NCI-H2227 treated with DMSO at 0.1 percent for 48 hours (cell line): Measurements from ENCODE around the gene KRT73.
"Not testable (repeated sequence)": the region's sequence is repeated elsewhere in the genome, so short reads cannot be mapped to it uniquely, and the experiment has no call there.

ENCODE experiments used
- DNase-seq: peaks from one replicate; lab custom pipeline; 2025; lab: John Stamatoyannopoulos, UW

KRT73 gene

DNA sequence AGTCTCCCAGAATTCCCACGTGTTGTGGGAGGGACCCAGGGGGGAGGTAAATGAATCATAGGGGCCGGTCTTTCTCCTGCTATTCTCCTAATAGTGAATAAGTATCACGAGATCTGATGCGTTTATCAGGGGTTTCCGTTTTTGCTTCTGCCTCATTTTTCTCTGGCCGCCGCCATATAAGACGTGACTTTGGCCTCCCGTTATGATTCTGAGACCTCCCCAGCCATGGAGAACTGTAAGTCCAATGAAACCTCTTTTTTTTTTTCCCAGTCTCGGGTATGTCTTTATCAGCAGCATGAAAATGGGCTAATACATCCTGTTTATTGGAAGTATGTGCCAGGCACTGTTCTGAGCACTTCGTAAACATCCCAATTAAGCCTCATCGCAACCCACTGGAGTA, 17.9 kb downstream of the KRT73 start:
- DNase-seq: no peak

GRCh38 chr12:52600071-52600470, 18.3 kb downstream of the KRT73 start:
- DNase-seq: no peak

DNA sequence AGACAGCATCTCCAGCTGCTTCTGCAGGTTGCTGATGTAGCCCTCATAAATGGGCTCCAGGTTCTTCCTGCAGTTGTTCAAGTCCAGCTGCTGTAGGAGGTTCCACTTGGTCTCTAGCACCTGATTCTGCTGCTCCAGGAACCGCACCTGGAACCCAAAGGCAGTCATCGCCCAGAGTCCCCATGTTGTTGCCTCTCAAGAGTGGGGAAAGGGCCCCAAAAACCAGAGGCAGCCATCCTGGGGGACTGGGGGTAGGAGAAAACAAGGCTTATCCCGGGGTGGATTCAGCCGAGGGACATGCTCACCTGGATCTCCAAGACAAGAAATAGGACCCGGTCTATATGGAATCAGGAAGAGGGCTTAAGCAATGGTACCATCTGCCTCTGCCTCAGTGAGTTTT, 19.4 kb downstream of the KRT73 start:
- no peak for DNase-seq

GRCh38 chr12:52594237-52594636, 24.1 kb downstream of the KRT73 start:
- DNase-seq: not testable (repeated sequence)

DNA sequence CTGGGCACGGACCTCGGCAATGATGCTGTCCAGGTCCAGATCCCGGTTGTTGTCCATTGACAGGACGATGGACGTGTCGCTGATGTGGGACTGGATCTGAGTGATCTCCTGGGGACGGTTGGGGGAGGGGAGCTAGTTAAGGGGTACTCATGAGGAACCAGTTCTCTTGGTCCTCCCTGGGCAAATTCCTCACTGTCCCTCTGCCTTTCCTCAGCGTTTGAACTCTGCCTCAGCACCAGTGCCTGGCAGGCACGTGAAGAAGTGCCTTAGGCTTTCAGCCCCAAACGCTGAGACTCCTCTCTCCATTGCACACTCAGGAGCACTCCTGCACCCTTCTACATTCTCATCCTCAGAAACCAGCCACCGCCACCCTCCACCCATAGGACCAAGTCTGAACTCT, 26.8 kb downstream of the KRT73 start:
- no peak for DNase-seq

DNA sequence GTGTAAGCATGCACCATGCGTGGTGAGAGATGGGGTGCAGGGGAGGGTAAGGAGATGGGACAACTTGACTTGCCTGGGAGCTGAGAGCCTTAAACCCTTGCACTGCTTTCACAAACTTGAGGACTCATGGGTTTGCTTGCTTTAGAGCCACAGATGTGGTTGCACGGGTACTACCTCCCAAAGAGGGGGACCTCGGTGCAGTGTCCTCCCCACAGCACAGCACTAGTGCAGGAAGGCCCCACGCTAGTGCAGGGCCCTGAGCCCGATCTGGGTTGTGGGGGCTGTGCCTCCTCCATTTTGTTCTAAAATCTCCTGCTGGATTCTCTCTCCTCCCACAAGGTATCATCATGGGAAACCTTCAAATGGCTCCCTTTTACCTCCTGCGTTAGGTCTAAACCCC, 28.3 kb downstream of the KRT73 start:
- DNase-seq: no peak

DNA sequence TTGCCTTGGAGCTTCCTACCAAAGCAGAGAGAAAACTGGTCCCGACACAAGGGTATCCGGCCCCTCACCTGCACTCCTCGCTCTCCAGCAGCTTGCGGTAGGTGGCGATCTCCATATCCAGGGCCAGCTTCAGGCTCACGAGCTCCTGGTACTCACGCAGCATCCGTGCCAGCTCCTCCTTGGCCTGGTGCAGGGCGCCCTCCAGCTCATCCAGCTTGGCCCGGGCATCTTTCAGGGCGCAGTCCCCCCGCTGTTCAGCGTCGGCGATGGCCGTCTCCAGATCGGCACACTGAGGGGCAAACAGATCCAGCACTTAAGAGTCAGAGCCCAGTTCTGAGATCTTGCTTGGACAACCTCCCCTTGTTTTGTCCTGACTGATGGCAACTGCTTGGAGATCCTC, 30.8 kb downstream of the KRT73 start:
- no peak for DNase-seq

GRCh38 chr12:52585946-52586345, 32.4 kb downstream of the KRT73 start:
- DNase-seq: no peak

DNA sequence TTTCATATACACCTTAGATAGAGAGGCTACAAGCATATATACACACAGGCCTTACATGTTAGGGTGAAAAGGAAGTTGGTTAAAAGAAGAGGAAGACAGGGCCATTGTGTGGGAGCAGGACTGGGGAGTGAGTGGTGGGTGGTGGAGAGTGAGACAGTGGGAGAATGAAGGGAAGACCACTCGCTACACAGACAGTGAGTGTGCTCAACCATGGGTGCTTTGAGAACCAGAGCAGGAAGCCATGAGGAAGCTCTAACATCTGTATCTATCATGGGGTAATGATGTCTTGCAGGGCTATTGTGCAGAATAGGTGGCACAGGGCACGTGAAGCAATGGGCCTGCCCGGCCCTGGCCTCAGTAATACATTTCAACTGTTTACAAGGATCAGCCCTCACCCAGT, 33.3 kb downstream of the KRT73 start:
- DNase-seq: no peak

DNA sequence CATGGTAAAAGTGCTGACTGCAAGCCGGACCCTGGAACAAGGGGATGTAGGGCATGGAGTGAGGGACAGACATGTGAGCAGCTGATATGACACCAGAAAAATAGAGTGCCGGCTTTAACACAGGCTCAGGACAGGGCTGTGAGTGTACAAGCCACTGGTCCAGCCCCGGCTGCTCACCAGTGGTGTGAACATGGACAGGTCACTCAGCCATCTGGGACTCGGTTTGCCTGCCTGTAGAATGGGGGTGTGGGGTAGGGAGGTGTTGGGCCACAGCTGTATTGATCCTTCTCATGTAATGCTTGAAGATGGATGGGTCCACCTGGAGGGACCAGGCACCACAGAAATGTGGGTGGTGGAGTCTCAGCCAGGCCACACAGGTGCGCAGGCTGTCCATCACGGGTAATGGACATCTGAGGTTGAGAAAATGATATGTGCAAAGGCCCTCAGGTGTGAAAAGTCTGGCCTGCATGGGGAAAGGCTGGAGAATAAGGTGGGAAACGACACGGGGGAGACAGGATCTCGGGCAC, 34.1 kb downstream of the KRT73 start:
- no peak for DNase-seq

- DNase-seq: peak; percentile 16
Measured at GRCh38 chr12:52582971-52583456, 35.3 kb downstream of the KRT73 start.

DNA sequence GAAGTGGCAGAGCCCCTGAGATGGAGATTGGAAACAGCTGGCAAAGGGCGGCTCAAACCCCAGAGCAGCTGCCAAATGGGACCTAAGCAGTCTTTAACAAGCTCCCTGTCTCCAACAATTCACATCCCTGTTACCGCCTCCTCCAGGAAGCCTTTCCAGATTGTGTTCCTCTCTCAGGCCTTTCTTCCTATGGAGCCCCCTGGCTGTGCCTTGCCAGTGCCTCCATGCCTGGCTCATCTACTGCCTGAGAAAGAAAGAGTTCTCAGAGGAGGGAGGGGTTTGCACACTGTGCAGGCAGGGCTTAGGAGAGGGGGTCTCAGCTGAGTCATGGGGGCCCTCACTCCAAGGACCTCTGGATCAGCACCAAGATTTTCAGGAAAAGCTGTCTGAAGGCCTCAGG, 35.9 kb downstream of the KRT73 start:
- no peak for DNase-seq

DNA sequence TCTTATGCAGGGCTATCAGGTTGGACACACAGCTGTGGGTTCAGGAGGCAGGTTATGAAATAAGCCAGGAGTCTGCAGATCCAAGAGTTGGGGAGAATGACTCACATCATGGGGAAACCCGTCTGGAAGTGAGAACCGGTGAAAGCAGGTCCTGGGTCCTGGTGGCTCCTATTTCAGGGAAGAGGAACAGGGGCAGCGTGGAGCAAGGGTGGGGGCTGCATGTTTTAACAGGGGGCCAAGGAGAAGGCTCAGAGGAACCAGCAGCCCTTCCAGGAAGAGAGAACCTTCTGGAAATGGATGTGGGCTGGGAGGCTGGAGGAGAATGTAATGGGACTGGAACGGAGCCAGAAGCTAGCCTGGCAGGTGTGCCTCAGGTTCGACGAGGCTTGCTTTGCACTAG, 36.9 kb downstream of the KRT73 start:
- no peak for DNase-seq

DNA sequence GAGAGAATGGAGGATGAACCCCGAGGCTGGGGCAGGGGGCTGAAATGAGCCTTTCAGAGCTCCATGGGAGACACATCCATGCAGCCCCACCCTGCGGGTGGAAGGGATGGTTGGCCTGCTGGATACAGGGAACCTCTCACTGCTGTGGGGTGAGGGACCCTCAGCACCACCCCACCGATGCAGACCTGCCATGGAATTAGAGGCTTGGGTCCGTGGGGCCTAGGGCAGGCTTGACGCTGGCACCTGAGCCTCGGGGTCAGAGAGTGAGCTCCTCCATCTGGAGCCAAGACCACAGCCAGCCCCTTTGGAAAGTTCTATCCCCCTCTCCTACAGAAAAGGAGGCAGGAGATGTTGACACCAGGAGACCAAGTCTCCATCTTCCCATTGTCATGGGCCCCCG, 37.3 kb downstream of the KRT73 start:
- no peak for DNase-seq

GRCh38 chr12:52580496-52580895, 37.9 kb downstream of the KRT73 start:
- no peak for DNase-seq

DNA sequence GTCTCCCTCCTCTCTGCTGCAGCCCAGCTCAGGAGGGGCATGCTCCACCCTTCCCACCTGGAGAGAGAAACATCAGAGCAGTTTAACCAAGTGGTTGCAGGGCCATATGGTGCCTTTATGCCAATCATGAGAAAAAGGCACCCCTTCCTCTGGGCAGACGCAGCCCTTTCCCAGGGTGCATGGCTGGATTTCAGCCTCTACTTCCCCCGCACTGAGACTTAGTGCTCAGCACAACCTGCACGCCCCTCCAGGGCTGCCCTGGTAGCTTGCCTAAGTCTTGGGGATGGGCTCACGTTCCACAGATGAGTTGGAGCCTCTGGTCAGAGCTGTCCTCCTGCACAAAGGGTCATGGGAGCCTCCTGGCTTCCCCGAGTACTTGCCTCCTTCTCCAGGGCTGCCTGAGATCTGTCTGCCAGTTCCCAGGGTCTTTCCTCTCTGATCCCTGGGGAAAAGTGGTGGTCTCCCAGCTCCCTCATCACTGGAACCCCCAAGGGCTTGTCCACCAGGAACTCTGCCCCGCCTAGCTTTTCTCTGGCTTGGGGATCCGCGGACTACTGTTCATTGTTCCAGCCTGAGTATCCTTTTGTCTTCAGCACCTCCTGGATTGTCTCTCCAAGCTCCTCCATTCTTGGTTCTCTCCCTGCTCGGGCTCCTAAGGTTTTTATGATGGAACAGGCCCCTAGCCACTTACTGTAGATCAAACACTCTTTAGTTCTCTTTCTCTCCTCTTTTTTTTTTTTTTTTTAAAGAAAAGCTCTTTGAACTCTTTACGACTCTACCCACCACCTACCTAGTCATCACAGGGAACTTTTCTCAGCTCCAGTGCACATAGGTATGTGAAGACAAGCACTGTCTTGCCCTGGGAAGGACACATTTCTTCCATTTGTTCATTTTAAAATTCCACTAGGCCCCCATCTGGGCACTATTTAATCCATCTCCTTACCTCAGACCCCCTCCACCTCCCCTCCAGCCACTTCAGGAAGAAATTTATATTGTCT, 38.6 kb downstream of the KRT73 start:
- DNase-seq: no peak

DNA sequence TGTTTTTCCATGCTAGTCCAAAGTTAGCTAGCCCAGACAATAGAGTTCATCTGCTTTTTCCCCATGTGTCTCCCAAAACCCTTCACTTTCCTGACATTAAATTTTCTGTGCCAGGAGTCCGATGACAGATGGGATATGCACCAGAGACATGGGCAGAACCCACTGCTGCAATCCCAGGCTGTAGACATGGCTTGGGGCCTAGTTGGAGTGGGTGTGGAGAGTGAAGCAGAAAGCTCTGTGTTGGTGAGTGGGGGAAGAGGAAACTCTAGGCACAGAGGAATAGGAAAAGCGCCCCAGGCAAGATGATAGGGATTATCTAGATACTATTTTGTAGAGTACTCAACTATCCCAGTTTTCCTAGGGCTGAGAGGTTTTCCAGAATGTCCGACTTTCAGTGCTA, 39.9 kb downstream of the KRT73 start:
- no peak for DNase-seq

GRCh38 chr12:52577316-52577715, 41.0 kb downstream of the KRT73 start:
- DNase-seq: no peak

DNA sequence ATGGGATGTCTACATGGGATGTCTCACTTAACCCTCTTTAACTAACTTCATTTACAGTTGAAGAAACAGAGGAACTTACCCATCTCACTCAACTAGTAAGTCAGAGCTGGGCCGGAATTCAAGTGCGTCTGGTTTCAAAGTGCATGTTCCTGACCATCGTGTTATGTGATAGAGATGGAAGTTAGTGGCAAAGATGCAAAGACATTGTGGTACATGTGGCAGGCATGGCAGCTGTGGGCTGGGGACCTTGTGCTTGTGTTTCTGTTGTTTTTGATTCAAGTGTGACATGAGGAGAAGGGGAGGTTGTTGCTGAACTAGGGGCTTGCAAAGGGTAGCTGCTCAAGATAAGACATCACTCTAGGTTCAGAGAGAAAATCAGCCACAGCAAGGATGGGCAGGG, 42.4 kb downstream of the KRT73 start:
- DNase-seq: no peak

GRCh38 chr12:52575256-52575655, 43.1 kb downstream of the KRT73 start:
- no peak for DNase-seq

- no peak for DNase-seq
Measured at GRCh38 chr12:52573743-52574142, 44.6 kb downstream of the KRT73 start, which contains the start of gene KRT74. TSS of gene KRT74 (minus strand) at chr12:52573843. CDS start at chr12:52573777, 66 bp downstream.

DNA sequence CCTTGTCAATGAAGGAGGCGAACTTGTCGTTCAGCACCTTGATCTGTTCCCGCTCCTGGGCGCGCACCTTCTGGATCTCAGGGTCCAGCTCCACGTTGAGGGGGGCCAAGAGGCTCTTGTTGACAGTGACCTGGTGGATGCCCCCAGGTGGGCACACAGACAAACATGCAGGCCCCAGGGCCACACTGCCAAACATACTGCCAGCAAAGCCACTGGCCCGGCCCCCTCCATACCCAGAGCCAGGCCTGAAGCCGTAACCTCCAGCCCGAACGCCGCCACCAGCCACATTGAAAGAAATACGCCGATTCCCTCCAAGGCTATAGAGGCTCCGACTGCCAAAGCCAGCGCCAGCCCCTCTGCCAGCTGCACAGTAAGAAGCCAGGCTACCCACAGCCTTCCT, 45.1 kb downstream of the KRT73 start:
- DNase-seq: no peak

- no peak for DNase-seq
Measured at GRCh38 chr12:52570511-52570910, 47.8 kb downstream of the KRT73 start.
